Stimulated activated CD4-positive, alpha-beta T cell treated with anti-CD3 and anti-CD28 coated beads, Interleukin-1b, Interleukin-23, amount 100 ng/mL, for 4 hours (primary cell): ENCODE results near the gene KCNT1.

ENCODE experiments used
- DNase-seq, 2 donors: peaks; one replicate each; pipeline ENCODE4 v3.0.0-alpha.2; 2020; ENCODE audit warnings: low read depth in 2 of 2

Gene KCNT1

DNA sequence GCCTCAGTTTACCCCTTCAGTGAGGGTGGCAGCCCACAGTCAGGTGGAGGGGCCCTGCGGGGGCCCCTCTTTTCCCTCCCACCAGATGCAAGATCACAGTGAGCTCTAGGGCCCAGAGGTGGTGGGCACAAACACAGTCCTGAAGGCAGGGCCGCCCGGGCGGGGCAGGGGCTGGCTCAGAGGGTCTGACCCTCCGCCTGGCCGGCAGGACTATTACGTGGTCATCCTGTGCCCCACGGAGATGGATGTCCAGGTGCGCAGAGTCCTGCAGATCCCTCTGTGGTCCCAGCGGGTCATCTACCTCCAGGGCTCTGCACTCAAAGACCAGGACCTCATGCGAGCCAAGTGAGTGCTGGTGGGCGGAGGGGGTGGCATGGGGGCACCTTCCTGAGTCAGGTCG is 63.4 kb downstream of the KCNT1 start:
- DNase-seq: no peak

- DNase-seq: no peak
Observed at GRCh38 chr9:135766251-135766650, 64.3 kb downstream of the KCNT1 start.

DNA sequence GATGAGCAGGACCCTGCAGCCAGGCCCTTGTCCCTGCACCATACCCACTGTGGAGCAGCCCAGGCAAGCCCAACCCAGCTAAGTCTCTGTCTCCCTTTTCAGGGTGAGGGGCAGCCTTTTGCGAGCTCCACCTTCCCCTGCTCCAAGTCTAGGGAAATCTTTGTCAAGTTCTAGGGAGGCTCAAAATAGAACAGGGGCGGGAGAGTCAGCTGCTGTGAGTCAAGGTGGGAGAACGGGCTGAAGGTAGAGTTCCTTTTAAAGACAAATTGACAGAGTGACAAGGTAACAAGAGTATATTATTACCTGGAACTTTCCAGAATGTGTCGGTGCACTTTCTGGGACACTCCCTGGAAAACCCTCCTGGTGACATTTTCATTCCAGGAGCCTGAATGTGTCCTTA is 64.7 kb downstream of the KCNT1 start:
- no peak for DNase-seq

GRCh38 chr9:135768516-135769218 is 66.7 kb downstream of the KCNT1 start:
- no peak for DNase-seq

- no peak for DNase-seq
Observed at GRCh38 chr9:135769489-135770202, 67.7 kb downstream of the KCNT1 start.

- no peak for DNase-seq
Observed at GRCh38 chr9:135770203-135770535, 68.2 kb downstream of the KCNT1 start.

- no peak for DNase-seq
Observed at GRCh38 chr9:135770771-135771170, 68.8 kb downstream of the KCNT1 start.

- DNase-seq: no peak
Observed at GRCh38 chr9:135771401-135772051, 69.5 kb downstream of the KCNT1 start.

DNA sequence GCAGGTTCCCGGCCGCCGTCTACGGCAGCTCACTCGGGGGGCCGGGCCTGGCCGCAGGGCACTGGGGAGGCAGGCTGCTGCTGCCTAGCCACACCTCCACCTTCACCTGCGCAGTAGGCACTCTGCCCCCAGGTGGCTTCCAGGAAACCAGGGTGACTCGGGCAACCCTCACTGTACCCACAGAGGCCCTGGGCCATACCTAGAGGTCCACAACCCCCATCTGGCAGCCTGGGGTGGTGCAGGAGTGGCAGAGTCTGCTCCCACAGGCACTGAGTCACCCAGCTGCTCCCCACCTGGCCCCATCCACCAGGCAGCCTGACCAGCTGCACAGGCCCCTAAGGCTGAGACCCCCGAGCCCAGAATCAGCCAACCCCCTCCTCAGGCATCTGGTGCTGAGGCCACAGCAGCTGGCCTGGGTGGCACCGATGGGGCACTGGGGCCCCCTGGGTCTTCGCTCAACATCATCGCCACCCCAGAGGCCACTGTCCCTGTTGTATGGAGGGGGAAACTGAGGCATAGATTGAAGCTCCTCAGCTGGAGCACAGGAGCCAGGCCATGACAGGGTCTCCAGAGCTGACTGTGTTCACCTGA is 70.2 kb downstream of the KCNT1 start:
- DNase-seq: no peak

GRCh38 chr9:135772702-135773493 is 70.9 kb downstream of the KCNT1 start:
- DNase-seq: no peak

DNA sequence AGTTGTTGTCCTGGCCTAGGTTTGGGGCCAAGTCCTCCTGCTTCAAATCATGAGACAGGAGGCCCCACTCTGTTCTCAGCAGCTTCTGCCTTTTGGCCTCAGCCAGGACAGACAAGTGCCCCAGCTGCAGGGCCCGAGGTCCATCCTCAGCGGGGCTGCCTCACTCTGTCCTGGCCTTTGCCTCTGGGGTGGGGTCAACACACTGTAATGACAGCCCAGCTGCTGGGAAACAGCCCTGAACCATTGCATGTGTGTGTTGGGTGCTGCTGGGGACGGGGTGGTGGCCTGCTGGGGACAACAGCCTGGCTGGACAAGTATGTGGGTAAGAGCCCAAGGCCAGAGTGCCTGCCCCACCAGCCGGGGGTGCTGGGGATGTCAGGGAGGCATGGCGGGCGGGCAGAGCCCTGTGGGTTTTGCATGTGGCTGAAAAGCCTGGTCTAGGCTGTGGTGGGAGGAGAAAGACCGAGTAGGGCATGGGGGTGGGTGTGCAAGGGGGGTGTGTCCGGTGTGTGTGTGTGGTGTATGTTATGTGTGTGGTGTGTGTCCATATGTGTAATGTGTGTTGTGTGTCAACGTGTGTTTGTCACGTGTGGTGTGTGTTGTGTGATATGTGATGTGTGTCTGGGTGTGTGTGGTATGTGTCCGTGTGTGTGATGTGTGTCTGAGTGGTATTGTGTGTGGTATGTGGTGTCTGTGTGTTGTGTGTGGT is 71.7 kb downstream of the KCNT1 start:
- no peak for DNase-seq

- DNase-seq: no peak
Observed at GRCh38 chr9:135774239-135774747, 72.3 kb downstream of the KCNT1 start.

DNA sequence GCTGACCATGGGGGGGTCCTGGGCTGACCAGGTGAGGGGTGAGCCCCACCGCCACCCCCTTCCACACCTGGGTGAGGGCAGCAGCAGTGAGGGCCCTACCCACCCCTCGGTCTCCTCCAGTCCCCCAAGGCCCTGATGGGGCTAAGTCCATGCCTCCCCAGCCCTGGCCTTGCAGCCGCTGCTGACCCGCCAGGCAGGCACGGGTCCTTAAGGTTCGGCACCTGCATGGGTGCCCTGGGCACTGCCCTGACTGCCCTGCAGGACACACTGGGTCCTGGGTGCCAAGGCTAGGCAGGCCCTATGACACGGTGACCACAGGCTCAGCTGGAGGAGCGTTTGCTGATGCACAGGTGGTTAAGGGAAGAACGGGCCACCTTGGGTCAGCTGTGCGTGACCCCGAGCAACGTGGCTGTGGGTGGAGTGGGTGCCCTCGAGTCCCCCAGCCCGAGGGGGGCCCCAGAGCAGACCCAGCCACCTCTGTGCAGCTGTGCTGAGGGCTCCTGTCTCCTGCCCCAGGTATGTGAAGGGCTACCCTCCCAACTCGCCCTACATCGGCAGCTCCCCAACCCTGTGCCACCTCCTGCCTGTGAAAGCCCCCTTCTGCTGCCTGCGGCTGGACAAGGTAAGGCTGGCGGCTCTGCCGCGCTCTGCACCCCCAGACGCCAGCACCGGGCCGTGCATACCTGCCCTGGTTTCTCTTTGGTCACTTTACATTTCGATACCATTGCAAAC is 73.0 kb downstream of the KCNT1 start:
- no peak for DNase-seq

GRCh38 chr9:135775911-135776310 is 73.9 kb downstream of the KCNT1 start:
- DNase-seq: no peak

DNA sequence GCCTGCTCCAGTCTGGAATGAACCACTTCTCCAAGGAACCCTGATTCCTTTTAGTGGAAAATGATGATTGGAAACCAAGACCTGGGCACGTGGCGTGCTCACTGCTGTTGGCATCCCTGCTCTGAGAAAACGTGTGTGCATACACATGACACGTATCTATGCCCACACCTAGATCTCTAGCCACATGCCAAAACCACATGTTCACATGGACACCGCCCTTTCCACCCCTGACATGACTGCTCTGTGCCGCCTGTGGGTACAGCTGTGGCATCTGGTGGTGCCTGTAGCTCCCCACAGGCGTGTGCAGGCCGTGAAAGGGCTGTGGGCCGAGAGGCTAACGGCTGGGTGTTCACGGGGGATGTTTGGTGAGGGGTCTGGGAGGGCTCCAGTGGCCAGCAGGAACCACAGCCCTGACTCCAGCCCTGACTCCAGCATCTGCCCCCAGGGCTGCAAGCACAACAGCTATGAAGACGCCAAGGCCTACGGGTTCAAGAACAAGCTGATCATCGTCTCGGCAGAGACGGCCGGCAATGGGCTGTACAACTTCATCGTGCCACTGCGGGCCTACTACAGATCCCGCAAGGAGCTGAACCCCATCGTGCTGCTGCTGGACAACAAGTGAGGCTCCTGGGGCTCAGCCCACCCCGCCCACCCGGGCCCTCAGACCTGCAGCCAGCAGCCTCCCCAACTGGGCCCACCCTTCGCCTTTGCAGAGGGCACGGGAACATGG is 75.1 kb downstream of the KCNT1 start:
- DNase-seq: no peak

GRCh38 chr9:135777623-135778177 is 75.7 kb downstream of the KCNT1 start:
- no peak for DNase-seq

DNA sequence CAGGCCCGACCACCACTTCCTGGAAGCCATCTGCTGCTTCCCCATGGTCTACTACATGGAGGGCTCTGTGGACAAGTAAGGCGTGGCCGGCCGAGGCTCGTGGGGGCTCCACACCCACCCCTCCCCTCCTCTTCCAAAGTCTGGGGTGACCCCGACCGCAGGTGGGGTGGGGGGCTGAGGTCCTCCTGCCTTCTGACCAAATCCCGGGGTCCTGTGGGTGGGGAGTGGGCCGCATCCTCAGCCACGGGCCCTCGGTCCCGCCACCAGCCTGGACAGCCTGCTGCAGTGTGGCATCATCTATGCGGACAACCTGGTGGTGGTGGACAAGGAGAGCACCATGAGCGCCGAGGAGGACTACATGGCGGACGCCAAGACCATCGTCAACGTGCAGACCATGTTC is 76.4 kb downstream of the KCNT1 start:
- DNase-seq: no peak

DNA sequence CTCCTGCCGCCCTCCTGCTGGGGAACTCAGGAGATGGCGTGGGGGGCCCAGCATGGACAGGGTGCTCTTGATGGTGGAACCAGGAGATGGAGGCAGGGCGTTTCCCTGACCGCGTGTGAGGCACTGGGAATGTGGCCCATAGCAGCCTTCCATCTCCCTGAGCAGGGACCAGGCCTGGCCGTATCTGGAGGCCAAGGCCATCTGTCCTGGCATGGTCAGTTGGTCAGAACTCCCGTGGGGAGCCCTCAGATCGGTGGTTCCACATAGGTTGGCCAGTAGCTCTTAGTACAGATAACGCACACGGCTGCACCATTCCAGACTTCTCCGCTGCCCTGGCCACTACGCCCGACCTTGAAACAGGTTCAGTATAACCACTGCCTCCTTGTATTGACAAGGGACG is 77.6 kb downstream of the KCNT1 start:
- DNase-seq: no peak

DNA sequence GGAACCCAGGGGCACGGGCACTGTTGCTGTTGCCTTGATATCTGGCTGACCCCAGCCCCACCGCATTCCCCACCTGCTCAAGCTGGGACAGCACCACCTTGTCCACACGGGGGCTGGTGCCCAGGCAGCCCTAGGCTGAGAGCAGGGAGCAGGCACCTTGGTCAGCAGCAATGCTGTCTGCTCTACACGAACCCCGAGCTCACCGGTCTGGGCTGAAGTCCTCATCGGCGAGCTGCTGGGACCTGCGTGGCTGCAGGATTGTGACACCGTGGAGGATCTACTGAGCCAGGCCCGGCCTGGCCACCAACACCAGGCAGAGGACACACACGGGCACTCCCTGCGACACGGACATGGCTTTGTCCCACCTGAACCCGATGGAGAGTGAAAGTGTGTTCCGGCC is 78.1 kb downstream of the KCNT1 start:
- no peak for DNase-seq
